Gastroesophageal sphincter (tissue), 4 donors: ENCODE data around the gene RIPOR2. TPM values are rescaled to one million over a fixed set of nuclear protein-coding genes. Genes with fewer than 3 reads are reported as not detected.

Experiments
- ATAC-seq: fragments of 150-250 bp; one replicate; pipeline ENCODE4 v1.9.1; 2016; ENCODE audit warnings: mild to moderate bottlenecking, moderate library complexity
- H3K27ac ChIP-seq, 4 donors: fragments of 200-600 bp; sonication (generic) in 3 of 4; 1 replicate in 3 of 4; 2 replicates in 1 of 4; pipeline ENCODE4 v1.5.1; 2016 to 2019
- H3K27me3 ChIP-seq: fragments of 200-600 bp; sonication (generic); one replicate; pipeline ENCODE4 v1.5.1; 2019
- H3K36me3 ChIP-seq, 2 donors: fragments of 200-600 bp; sonication (generic); one replicate each; pipeline ENCODE4 v1.5.1; 2019; ENCODE audit warnings: control low read depth in 1 of 2
- H3K4me1 ChIP-seq, 3 donors: fragments of 200-600 bp; sonication (generic); 1 replicate in 2 of 3; 2 replicates in 1 of 3; pipeline ENCODE4 v1.5.1; 2016 to 2019; ENCODE audit warnings: control low read depth in 2 of 3
- H3K4me3 ChIP-seq, 2 donors: fragments of 200-600 bp; sonication (generic); one replicate each; pipeline ENCODE4 v1.5.1; 2019; ENCODE audit warnings: mild to moderate bottlenecking in 1 of 2, moderate library complexity in 1 of 2
- H3K9me3 ChIP-seq, 3 donors: fragments of 200-600 bp; sonication (generic); one replicate each; pipeline ENCODE4 v1.5.1; 2017 to 2019; ENCODE audit warnings: control low read depth in 2 of 3
- EP300 ChIP-seq: sonication (generic); formaldehyde crosslinking; IDR thresholded peaks from one replicate; pipeline ENCODE4 v1.6.1; 2017; ENCODE audit warnings: antibody characterized with exemption, mild to moderate bottlenecking
- POLR2A ChIP-seq, 2 donors: fragments of 450-650 bp; IDR thresholded peaks; one replicate each; pipeline ENCODE4 v1.6.1; 2017; ENCODE audit warnings: antibody characterized with exemption in 2 of 2, mild to moderate bottlenecking in 2 of 2, moderate library complexity in 1 of 2
- POLR2AphosphoS5 ChIP-seq: sonication (generic); formaldehyde crosslinking; IDR thresholded peaks from one replicate; pipeline ENCODE4 v1.6.1; 2017; ENCODE audit warnings: antibody characterized with exemption
- WGBS, 2 donors: methylation state at CpG; one replicate each; pipeline ENCODE4 v1.1.5; 2018; ENCODE audit warnings: low coverage in 1 of 2; 5-methylcytosine and 5-hydroxymethylcytosine counted together
- total RNA-seq, 4 donors: library from RNA; depleted of rRNA; stranded (reverse); fragments of >200 nt; gene quantifications; one replicate each; pipeline ENCODE4 v1.1.0, GENCODE V29; 2016
- TF ChIP-seq, protein P1 (sequence below), 4 experiments: fragments of 200-600 bp in 2 of 4; fragments of 450-650 bp in 2 of 4; sonication (generic) in 1 of 4; IDR thresholded peaks; one replicate each; pipeline ENCODE4 v1.5.1; 2017 to 2019; ENCODE audit warnings: antibody characterized with exemption in 4 of 4, mild to moderate bottlenecking in 2 of 4, moderate library complexity in 2 of 4

The RIPOR2 gene
- total RNA-seq, 4 donors from 2014 or later = 1.7 to 14.9 (median 4.2) TPM

DNA sequence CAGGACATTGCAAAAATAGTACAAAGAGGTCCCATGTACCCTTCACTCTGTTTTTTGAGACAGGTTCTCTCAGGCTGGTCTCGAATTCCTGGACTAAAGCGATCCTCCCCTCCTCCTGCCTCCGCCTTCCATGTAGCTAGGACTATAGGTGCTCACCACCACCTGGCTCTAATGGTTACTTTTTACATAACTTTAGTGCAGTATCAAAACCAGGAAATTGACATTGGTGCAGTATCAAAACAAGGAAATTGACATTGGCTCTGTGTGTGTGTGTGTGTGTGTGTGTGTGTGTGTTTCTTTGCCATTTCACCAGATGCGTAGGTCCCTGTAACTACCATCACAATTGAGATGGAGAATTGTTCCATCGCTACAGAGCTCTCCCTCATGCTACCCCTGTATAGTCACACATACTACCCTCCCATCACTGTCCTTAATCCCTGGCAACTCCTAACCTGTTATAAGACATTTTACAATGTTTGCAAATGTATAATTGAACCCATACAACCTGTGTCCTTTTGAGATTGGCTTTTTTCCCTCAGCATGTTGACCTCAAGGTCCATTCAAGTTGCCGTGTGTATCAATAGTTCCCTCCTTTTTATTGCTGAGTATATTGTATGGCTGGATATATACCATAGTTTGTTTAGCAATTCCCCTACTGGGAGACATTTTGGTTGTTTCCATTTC is 28.3 kb upstream of the RIPOR2 start:
- Histone ChIP-seq H3K27ac (no peak overlapping the region), H3K9me3 (peaks cover 0 to 7% (median 0%) of the 10 kb centered on the region in 3 donors), H3K36me3 (no peaks in the 10 kb centered on the region), H3K4me1 (no peaks in the 10 kb centered on the region), H3K4me3 (no peak overlapping the region), H3K27me3 (no peaks in the 10 kb centered on the region)
- no peak for ATAC-seq
- WGBS, 2 donors = 93 to 94% methylated on average over 5 to 6 of the region's 6 CpGs
- TF ChIP-seq POLR2AphosphoS5 (no peak), EP300 (no peak), POLR2A (IDR thresholded peaks at IDR 0.05) (no peak)
- TF ChIP-seq, protein P1, sequence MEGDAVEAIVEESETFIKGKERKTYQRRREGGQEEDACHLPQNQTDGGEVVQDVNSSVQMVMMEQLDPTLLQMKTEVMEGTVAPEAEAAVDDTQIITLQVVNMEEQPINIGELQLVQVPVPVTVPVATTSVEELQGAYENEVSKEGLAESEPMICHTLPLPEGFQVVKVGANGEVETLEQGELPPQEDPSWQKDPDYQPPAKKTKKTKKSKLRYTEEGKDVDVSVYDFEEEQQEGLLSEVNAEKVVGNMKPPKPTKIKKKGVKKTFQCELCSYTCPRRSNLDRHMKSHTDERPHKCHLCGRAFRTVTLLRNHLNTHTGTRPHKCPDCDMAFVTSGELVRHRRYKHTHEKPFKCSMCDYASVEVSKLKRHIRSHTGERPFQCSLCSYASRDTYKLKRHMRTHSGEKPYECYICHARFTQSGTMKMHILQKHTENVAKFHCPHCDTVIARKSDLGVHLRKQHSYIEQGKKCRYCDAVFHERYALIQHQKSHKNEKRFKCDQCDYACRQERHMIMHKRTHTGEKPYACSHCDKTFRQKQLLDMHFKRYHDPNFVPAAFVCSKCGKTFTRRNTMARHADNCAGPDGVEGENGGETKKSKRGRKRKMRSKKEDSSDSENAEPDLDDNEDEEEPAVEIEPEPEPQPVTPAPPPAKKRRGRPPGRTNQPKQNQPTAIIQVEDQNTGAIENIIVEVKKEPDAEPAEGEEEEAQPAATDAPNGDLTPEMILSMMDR (IDR thresholded peaks at IDR 0.05) = no peak

DNA sequence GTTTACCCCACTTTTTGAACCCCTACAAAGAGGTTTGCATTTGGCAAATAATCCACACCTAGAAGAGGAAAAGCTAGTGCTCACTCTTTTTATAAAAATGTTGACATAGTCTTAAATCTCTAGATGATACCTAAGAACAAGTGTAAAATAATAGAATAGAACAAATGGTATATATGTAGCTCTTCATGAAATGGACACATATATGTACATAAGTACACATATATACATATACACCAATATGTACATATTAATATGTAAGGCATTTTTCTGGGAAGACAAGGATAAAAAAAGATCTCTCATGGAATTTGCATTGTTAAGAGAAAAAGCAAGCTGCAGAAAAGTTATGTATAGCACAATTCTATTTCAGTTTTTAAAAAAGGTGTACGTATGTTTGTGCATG is 27.6 kb upstream of the RIPOR2 start:
- no peak for ATAC-seq
- no peaks in the 10 kb centered on the region for H3K27me3 ChIP-seq
- no peak overlapping the region for H3K27ac ChIP-seq
- no peaks in the 10 kb centered on the region for H3K36me3 ChIP-seq
- TF ChIP-seq, protein P1 (IDR thresholded peaks at IDR 0.05) = no peak
- peaks cover 0 to 7% (median 0%) of the 10 kb centered on the region in 3 donors for H3K9me3 ChIP-seq
- no peaks in the 10 kb centered on the region for H3K4me1 ChIP-seq
- H3K4me3 ChIP-seq = no peak overlapping the region
- WGBS, 2 donors = 33 to 72% methylated on average over 1 of the region's 1 CpG

DNA sequence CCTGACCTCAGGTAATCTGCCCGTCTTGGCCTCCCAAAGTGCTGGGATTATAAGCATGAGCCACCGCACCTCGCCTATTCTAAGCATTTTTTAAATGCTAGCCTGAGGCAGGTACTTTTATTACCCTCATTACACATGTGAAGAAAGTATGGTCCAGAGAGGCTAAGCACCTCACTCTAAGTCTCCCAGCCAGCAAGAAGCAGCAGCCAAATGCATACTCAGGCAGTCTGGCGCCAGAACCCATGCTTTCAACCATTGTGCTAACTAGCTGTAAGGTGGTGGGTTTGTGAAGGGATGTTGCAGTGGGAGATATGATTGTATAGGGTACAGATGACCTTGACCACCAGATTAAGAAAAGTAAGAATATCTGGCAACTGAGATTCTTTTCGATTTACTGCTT is 26.1 kb upstream of the RIPOR2 start:
- TF ChIP-seq POLR2A (IDR thresholded peaks at IDR 0.05) (no peak), POLR2AphosphoS5 (no peak), EP300 (no peak)
- TF ChIP-seq, protein P1 (IDR thresholded peaks at IDR 0.05) = no peak
- WGBS, 2 donors = 70 to 92% methylated on average over 1 to 3 of the region's 5 CpGs
- no peak for ATAC-seq
- H3K4me1 ChIP-seq = no peaks in the 10 kb centered on the region
- H3K27ac ChIP-seq = no peak overlapping the region
- no peaks in the 10 kb centered on the region for H3K27me3 ChIP-seq
- H3K9me3 ChIP-seq = peaks cover 0 to 7% (median 0%) of the 10 kb centered on the region in 3 donors
- no peak overlapping the region for H3K4me3 ChIP-seq
- no peaks in the 10 kb centered on the region for H3K36me3 ChIP-seq

DNA sequence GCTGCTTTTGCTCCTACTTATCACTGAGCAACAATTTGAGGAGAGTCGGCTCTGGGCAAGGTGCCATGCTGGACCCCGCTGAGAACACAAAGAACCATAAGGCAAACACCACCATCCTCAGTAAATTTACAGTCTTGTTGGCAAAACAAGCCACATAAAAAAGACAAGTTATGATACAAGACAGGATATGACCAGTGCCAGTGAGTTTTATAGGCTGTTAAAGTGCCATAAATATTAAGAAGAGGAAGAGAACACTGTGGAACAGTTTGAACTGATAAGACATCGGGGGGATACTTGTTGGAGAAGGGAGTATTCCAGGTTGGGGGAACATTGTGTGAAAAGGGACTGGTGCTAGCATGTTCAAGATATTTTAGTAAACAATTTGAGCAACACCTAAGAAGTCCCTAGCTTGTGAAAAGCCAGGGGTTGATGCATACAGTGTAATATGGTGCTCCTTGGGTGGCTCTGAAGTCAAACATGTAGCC is 25.3 kb upstream of the RIPOR2 start:
- H3K4me3 ChIP-seq = no peak overlapping the region
- TF ChIP-seq EP300 (no peak), POLR2A (IDR thresholded peaks at IDR 0.05) (no peak), POLR2AphosphoS5 (no peak)
- TF ChIP-seq, protein P1 (IDR thresholded peaks at IDR 0.05) = no peak
- peaks cover 0 to 7% (median 0%) of the 10 kb centered on the region in 3 donors for H3K9me3 ChIP-seq
- no peaks in the 10 kb centered on the region for H3K4me1 ChIP-seq
- WGBS, 2 donors = 36 to 83% methylated on average over 2 to 3 of the region's 3 CpGs
- H3K27me3 ChIP-seq = no peaks in the 10 kb centered on the region
- no peaks in the 10 kb centered on the region for H3K36me3 ChIP-seq
- no peak for ATAC-seq
- no peak overlapping the region for H3K27ac ChIP-seq

DNA sequence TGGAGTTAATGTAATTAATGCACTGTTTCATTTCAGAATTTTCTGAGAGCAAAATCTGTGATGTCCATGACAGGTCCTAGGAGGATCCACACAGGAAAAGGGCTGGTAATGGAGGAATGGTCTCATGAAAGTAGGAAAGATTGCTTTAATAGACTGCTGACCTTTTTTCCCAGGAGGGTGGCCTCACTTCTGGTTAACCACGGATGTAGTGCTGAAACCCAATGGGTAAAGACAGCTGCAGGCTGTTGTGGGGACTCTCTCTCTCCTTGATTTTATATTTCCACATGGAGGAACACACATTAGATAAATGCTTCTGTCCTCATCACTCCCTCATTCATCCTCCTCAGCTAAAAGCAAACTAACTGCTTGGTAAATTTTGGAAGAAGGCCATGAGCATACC is 23.6 kb upstream of the RIPOR2 start:
- Histone ChIP-seq H3K36me3 (no peaks in the 10 kb centered on the region), H3K9me3 (peaks cover 0 to 7% (median 0%) of the 10 kb centered on the region in 3 donors), H3K27ac (no peak overlapping the region), H3K27me3 (no peaks in the 10 kb centered on the region), H3K4me1 (no peaks in the 10 kb centered on the region), H3K4me3 (no peak overlapping the region)
- WGBS, 2 donors = 38% methylated on average over 1 of the region's 1 CpG; no CpG with 5 or more reads in 1 of the 2 donors
- no peak for ATAC-seq
- TF ChIP-seq POLR2AphosphoS5 = no peak
